NCI-H2227 treated with DMSO at 0.1 percent for 48 hours (cell line): ENCODE results near the gene OGFOD1.
A peak's percentile ranks its signal among the peaks of the same experiment; 100 is the strongest.

ENCODE experiments used
- DNase-seq: peaks from one replicate; lab custom pipeline; 2025; lab: John Stamatoyannopoulos, UW

OGFOD1 gene

DNA sequence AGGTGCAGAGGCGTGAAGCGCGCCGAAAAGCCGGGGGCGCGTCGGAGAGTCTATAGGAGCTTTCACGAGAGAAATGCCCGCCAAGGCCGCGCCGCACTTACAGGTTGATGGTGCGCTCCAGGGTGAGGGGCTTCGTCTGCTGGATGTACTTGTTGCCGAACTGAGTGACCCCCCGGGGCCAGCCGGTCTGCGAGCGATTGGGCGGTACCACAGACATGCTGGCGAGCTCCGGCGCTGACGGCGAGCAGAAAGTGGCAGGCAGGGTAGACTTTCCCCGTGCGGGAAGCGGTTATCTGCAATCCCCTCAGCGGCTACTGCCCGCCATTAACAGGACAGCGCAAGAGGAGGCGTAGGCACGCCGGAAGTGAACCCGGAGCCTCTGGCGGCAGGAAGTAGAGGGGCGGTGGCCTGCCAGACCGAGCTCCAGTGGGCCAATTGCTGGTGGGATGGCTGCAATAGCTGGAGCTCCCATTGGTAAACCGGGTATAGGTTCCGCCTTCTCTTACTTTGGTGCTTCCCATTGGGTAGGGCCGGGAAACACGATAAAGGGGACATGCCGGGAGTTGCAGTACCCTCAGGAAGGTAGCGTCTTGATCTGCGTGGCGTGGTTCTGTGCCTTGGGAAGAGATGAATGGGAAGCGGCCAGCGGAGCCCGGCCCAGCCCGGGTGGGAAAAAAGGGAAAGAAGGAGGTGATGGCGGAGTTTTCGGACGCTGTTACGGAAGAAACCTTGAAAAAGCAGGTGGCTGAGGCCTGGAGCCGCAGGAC, at the start of gene OGFOD1, which contains the start of gene NUDT21:
TSS of gene OGFOD1 (plus strand) at position 569 of the 767 bp plus-strand sequence. CDS start at position 628, 59 bp downstream.
TSS of gene NUDT21 (minus strand) at position 347 of the 767 bp plus-strand sequence. CDS start at position 217, 130 bp downstream.
- DNase-seq: peak; percentile 92

DNA sequence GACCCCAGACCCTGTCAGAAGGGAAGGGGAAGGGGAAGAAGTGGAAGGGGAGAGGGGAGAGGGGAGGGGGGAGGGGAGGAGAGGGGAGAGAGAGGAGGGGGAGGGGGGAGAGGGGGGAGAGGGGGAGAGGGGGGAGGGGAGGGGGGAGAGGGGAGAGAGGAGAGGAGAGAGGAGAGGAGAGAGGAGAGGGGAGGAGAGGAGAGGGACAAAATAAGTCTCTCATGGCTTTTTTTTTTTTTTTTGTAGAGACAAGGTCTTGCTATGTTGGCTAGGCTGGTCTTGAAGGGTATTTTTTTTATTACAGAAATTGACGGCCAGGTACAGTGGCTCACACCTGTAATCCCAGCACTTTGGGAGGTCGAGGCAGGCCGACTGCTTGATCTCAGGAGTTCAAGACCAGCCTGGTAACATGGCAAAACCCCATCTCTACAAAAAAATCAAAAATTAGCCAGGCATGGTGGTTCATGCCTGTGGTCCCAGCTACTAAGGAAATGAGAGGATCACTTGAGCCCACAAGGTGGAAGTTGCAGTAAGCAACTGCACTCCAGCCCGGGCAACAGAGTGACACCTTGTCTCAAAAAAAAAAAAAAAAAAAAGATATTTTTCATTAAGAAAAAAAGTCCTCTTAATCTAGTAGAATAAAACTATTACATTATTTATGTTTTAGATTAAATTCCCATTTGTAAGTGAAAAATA, 45.2 kb upstream of the OGFOD1 start:
- no peak for DNase-seq

DNA sequence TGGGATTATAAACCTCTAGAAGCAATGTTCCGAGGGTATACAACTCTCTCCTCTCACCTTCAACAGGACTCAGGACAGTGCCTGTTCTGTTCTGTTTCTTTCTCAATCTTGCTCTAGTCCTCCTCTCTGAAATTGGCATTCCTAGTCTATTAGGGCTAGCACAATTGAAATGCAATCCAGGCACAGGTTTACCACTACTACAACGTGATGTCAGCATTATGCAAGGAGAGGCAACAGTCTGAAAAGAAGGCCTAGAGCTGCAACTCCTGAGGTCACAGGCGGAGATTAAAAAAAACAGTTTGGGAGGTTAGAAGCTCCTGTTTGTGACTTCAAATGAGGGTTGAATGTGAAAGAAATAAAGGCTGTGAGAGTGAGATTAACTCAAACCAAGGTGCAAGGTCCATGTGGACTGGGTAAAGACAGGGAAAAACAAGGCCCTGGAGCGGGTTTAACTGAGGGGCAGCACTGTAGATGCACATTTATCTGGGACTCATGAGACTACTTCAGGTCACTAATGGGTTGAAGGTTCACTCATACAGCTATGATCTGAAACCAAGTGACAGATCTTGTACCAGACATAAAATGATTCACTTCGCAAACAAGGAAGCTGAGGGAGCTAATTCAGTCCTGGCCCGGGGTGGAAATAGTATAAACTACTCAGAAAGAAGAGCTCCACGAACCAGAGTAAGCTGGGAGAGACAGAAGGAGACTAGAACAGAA, 42.8 kb upstream of the OGFOD1 start:
- DNase-seq: no peak

DNA sequence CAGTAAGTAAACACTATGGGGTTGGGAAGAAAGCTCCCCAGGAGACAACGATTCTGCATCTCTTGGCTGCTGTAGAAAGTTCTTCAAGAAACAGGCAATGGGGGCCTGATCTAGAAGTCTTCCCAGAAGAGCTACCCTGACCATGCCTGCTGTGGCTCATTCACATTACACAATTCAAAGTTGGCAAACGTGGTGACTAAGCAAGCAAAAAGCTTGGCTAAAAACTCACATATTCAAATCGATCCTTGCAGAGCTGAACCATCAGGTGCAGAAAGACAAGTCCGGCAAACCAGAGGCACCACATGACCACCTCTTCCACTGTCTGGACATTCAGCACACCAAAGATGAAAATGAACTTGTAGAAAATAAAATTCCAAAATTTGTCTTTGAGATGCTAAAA, 42.2 kb upstream of the OGFOD1 start:
- no peak for DNase-seq

DNA sequence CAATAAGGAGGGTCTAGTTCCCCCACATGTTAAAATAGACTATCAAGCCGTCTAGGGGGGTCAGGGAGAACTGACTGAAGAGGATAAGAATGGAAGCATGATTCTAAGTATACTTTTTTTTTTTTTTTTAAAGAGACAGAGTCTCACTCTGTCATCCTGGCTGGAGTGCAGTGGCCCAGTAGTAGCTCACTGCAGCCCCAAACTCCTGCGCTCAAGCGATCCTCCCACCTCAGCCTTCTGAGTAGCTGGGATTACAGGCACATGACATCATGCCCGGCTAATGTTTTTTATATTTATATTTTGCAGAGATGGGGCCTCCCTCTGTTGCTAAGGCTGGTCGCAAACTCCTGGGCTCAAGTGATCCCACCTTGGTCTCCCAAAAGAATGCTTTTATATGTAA, 40.2 kb upstream of the OGFOD1 start:
- DNase-seq: no peak

DNA sequence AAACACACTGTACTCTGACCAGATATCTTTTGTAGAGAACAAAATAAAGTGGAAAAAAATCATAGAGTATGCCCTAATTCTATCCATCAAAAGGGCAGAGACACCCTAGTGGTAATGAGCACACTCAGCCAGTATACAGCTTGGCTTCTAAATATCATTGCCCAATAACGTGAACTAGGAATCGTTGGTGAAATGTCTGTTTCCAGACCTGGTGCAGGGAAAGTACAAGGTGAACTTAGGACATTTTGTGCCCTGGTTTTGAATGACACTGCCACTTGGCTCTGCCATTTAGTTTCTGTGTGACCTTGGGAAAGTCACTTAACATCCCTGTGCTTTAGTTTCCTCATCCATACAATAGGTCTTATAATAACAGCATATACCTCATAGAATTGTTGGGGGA, 39.7 kb upstream of the OGFOD1 start:
- no peak for DNase-seq

DNA sequence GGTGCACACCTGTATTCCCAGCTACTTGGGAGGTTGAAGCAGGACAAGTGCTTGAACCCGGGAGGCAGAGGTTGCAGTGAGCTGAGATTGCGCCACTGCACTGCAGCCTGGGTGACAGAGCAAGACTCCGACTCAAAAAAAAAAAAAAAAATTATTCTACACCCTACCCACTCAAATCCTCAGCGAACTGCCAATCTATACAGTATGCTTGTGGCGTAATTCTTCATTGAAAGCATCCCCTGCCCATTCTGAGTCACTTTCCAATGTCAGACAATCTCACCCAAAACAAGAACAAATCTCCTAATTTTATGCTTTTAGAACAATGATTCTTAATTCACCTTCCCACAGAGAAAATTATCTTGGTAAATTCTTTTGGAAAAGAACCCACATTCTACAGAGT, 38.0 kb upstream of the OGFOD1 start:
- no peak for DNase-seq

DNA sequence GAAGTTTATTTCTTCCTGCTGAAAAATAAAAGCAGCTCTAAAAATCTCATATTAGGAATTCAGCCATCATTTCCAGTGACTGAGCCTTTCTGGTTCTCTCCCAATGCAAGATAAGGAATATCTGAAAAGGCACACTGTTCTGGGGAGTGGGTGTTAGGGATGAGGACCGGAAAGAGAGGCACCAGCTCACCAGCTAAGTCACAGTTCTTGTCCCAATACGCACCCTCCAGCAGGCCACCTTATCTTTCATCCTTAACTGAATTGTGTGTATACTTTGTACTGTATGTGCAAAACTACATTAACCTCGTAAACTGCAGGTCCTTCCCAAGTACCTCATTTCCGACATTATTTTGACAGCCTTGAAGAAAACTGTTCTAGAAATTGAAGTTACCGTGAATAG, 37.0 kb upstream of the OGFOD1 start:
- DNase-seq: no peak

DNA sequence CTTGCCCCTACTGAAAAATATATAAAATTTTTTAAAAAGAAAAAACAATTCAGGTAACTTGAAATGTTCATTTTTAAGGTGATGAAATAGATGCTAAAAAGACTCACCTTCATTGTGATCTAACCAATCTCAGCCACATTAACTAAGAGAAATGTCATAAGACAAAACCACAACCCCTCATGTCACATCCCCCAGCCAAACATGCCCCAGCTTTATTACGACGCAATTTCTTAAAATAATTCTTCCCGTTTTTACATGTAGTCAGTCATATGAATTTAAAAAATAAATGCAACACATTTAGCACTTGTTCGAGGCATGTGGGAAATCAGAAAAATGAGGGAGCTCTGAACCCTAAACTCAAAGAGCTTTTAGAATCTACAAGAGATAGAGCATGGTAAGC, 35.5 kb upstream of the OGFOD1 start:
- no peak for DNase-seq

DNA sequence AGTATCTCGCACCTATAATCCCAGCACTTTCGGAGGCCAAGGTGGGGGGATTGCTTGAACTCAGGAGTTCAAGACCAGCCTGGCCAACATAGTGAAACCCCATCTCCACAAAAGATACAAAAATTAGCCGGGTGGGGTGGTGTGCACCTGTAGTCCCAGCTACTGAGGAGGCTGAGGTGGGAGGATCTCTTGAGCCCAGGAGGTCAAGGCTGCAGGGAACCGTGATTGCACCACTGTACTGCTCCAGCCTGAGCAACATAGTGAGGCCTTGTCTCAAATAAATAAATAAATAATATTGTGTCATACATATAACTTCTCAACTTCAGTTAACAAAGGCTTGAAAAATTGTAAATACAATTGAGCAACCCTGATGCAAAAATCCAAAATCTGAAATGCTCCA, 34.2 kb upstream of the OGFOD1 start:
- no peak for DNase-seq

DNA sequence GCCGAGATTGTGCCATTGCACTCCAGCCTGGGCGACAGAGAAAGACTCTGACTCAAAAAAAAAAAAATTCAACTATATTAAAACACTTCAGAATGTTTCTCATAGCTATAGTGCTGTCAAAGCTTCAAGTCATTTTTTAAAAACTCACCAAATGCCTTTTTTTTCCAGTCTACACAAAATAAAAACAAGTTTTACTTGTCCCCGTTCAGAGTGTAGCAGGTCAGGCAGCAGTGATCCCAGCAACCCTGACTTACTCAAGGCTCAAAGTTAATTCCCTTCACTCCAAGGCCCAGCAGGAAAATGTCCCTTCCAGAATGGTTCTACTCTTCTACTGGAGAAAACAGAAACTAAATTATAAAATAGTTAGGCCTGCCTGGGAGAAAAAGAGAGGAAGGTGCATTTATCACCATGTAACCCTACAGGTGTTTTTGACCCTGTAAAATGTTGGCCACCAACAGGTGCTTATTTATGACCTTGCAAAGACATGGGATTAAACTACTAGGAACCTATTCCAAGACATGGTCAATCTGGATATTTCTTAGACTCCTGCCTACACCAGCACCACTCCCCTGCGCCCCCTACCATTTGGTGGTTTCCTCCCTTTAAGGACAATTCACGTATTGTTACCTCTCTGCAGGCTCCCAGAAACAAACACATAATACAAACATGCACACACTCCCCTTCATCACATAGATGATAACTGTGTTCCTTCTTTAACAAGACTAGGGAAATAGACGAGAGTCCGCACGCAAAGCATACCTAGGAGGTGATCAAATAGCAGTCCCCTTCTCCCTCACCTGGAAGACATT, 31.4 kb upstream of the OGFOD1 start:
- DNase-seq: no peak

DNA sequence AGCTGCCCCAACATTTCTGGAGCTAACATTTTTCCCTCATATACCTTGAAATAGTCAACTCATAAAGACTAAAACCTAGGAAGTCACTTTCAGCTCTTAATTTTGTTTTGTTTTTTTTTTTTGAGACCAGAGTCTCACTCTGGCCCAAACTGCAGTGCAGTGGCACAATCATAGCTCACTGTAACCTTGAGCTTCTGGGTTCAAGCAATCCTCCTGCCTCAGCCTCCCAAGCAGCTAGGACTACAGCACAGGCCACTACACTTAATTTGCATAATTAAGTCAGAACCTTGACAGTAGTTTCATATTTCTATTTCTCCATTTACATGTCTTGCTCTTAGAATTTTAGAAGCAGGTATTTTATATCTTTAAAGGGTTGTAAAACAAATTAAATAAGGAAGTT, 30.7 kb upstream of the OGFOD1 start:
- DNase-seq: no peak

DNA sequence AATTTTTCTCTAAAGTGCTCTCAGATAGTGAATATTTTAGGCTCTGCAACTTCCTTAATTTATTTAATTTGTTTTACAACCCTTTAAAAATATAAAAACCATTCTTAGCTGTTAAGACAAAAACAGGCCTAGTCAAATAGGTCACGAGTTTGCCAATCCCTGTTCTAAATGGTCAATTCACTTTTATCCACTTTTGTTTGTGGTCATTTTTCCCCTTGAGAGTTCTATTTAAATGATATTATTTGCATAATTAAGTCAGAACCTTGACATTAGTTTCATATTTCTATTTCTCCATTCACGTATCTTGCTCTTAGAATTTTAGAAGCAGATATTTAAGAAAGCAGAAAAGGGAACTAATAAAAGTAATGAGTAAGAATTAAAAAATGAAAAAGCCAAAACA, 30.0 kb upstream of the OGFOD1 start:
- DNase-seq: no peak

DNA sequence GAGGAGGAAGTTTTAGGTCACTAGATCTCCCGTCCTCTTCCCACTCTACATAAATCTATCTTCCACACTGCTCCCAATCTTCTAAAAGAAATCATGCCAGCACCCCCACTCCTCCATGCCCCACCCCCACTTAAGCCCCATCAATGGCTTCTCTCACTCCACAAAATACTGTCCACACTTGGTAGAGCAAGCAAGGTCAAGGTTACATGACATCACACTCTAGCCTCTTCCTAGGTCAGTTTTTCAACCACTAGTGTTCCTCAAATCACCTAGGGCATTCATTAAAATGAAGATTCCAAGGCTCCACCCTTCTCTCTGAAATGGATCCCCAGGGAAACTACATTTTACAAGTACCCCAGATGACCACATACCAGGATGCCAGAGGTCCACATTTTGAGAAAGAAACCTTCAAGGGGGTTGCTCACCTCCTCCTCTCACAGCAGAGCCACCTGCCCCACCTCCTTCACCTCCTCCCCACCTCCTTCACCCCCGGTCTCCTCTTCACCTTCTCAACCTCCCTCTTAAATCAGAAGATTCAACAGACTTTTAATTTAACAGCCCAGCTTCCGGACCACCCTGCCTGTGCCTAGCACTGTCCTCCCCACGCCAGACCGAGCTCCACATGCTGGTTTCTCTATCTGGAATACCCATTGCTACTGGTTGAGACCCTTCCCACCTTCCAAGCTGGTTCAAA, 29.2 kb upstream of the OGFOD1 start:
- DNase-seq: no peak

DNA sequence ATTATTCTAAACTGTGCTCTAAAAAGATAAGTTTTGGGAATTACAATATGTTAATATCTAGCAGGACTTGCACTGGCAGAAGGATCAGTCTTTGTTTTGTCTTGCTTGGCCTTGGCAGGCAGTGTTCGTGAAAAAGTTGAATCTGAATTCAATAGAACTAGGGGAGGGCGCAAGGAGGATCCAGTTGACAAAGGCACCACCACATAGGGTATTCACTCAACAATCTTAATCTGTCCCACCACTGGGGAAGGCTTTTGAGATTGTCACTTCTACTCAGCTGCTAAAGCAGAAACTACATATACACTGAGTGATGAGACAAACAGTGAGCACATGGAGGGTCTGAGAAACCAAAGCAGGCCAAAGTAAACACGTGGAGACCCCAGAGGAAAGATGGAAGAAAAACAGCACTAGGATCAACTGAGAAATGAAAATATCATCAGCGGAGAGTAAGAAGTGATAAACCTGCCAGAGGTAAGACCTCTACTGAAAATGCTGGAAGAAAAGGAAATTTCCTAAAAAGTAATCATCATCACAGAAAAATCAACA, 28.4 kb upstream of the OGFOD1 start:
- DNase-seq: no peak

DNA sequence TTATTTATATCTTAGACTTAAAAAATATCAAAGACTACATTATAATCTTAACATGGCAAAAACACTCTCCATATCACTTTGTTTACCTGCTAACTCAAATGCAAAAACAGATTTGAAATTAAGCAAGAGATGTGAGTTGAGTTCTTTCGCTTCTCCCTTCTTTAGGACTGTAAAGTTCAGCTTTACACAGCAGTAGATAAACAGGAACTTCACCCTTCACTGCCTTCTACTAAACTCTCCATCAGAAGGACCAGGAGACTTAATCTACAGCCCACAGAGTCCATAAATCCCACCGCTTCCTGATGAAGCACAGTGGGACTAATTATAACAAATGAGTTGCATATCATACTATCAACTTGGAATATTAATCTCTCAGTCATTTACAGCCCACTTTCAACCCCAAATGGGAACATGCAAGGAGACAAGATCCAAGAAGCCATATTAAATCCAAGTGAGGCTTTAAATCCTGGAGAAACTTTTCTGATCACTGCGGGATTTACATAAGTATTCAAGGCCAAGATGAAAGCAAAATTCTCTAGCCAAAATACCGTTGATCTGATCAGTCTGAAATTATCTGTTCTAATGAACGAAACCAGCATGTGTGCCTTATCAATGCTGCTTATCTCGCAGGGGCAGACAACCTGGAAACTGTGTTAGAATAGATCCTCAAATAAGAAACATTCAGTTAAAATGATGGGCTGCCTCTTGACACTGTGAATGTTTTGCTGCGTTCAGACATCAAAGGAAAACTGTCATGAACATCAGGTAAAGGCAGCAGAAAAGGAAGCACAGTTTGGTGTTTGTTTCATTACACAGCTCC, 27.6 kb upstream of the OGFOD1 start:
- no peak for DNase-seq

DNA sequence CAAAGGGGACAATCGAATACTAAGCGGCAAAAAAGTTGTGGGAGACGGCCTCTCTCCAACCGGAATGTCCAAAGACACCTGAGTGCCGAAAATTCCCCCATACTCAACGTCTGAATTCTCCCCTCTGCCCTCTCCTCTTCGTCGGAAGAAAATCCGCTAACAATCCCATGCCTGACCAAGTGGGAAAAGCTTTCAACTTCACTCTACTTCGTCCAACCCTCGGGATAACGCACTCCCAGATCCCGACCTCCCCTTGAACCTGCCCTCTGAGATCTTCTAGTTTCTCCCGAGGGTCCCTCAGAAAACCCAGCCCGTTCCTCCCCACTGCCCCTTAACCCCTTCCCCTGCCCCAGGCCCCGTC, 27.0 kb upstream of the OGFOD1 start:
- no peak for DNase-seq

DNA sequence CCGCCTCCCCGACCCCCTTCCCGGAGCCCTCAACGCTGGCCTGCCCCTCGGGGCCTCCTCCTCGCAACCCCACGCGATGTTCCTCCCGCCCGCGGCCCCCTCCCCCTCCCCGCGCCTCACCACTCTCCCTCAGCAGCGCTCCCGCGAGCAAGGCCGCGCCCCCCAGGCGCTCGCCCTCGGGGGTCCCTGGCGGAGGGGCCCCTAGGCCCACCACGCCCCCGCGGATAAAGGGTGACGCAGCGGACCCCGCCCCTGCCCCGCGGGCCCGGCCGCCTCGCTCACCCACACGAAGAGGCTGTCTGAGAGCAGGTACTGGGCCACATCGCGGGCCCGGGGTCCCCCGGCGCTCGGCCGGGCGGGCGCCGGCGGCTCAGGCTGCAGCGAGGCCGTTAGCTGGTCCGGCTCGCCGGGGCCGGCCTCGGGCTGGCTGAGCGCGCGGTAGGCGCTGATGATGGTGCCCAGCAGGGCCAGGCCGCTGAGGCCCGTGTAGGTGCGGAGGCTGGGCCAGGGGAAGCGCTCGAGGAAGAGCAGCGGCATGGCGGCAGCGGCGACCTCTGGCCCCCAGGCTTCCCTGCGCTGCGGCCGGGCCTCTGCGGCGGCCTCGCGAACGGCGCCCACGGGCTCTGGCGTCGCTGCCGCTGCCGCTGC, 26.4 kb upstream of the OGFOD1 start:
- DNase-seq: no peak

DNA sequence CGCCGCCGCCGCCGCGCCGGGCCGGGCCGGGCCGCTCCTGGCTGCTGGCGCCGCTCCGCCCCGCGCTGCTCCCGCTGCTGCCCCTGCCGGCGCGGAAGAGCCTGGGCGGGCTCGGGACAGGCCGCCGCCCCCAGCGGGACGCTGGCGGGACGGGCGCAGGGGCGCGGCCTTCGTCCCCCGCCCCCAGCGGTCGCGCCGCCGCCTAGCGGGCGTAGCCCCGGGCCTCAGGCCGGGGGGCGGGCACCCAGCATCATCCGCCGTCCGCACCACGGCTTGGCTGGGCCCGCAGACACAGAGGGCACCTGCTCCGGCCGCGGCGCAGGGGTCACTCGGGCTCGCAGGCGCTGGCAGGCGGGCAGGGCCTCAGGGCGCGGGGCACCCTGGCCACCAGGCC, 25.9 kb upstream of the OGFOD1 start, which contains the start of gene AMFR:
TSS of gene AMFR (minus strand) at position 107 of the 394 bp plus-strand sequence. CDS start 218 bp downstream, outside the sequence.
- DNase-seq: peak; percentile 21

DNA sequence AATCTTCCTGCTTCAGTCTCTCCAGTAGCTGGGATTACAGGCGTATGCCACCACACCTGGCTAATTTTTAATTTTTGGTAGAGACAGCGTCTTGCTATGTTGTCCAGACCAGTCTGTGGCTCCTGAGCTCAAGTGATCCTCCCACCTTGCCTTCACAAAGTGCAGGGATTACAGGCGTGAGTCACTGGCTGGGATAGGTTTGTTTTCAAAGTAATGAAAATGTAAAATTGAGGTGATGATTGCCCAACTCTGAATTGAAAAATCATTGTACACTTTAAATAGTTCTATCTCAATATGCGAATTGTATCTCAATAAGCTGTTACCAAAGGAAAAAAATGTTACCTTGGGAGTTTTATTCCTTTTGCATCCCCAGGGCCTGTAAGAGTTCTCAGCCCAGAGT, 24.8 kb upstream of the OGFOD1 start:
- no peak for DNase-seq
